BJ (cell line): ENCODE measurements around the gene ZNF579. TPM values are rescaled to one million over a fixed set of nuclear protein-coding genes. Genes with fewer than 3 reads are reported as not detected.
"Not testable (repeated sequence)": the region's sequence is repeated elsewhere in the genome, so short reads cannot be mapped to it uniquely, and the experiment has no call there.

Source experiments
- CTCF ChIA-PET: fragments of 350-600 bp; formaldehyde crosslinking; extraction: SDS; loops from one replicate; lab custom pipeline; 2021; ENCODE audit warnings: antibody characterized with exemption, inconsistent platforms; lab: Yijun Ruan, JAX
- POLR2A ChIA-PET: fragments of 300-600 bp; sonication (Branson Sonifier 250); formaldehyde crosslinking; extraction: SDS; loops from one replicate; lab custom pipeline; 2021; ENCODE audit warnings: antibody characterized with exemption; lab: Charles Lee
- DNase-seq: peaks from one replicate; pipeline ENCODE4 v3.0.0-alpha.2; 2011; ENCODE audit warnings: low read depth
- H3K27me3 ChIP-seq: 2 replicates; pipeline ENCODE4 v1.6.0; 2011; ENCODE audit warnings: low read length; ENCODE audit not compliant: control insufficient read depth, insufficient read depth
- H3K36me3 ChIP-seq: 2 replicates; pipeline ENCODE4 v1.5.1; 2011; ENCODE audit warnings: low read length; ENCODE audit not compliant: control insufficient read depth, insufficient read depth
- H3K4me3 ChIP-seq: 2 replicates; pipeline ENCODE4 v1.5.1; 2011; ENCODE audit warnings: low read depth, mild to moderate bottlenecking, control low read depth, low read length
- polyA plus RNA-seq: library from polyadenylated mRNA; depleted of rRNA; stranded (reverse); fragments of >200 nt; gene quantifications from 2 replicates; pipeline ENCODE4 v1.2.3, GENCODE V29; 2011
- TF ChIP-seq, protein P1 (sequence below): IDR thresholded peaks from 2 replicates; pipeline ENCODE4 v1.5.1; 2011; ENCODE audit warnings: low read depth, mild to moderate bottlenecking, control low read depth, inconsistent platforms, low read length, moderate library complexity; ENCODE audit not compliant: insufficient read depth

ZNF579 gene
- polyA plus RNA-seq, 1 experiment, result 2.6 TPM

DNA sequence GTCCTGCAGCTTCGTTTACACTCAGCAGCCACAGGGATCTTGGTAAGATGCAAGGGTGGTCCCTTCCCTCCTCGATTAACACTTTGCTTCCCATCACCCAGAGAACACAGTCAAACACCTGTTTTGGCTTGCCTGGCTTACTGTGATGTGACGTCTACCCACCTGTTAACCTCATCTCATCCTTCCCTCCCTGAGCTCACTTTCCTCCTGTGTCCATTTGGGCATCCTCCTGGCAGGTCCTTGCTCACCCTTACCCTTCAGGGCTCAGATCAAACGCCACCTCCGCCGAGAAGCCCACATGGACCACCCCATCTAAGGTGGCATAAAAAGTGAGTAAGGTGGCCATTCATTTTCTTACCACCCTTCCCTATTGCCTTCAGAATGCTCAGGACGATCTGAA, 9.5 kb upstream of the ZNF579 start:
- TF ChIP-seq, protein P1, sequence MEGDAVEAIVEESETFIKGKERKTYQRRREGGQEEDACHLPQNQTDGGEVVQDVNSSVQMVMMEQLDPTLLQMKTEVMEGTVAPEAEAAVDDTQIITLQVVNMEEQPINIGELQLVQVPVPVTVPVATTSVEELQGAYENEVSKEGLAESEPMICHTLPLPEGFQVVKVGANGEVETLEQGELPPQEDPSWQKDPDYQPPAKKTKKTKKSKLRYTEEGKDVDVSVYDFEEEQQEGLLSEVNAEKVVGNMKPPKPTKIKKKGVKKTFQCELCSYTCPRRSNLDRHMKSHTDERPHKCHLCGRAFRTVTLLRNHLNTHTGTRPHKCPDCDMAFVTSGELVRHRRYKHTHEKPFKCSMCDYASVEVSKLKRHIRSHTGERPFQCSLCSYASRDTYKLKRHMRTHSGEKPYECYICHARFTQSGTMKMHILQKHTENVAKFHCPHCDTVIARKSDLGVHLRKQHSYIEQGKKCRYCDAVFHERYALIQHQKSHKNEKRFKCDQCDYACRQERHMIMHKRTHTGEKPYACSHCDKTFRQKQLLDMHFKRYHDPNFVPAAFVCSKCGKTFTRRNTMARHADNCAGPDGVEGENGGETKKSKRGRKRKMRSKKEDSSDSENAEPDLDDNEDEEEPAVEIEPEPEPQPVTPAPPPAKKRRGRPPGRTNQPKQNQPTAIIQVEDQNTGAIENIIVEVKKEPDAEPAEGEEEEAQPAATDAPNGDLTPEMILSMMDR, result no peak
- Histone ChIP-seq H3K4me3 (no peak overlapping the region), H3K36me3 (peaks cover 4% of the 10 kb centered on the region; the same call in 1 of the 2 replicates), H3K27me3 (no peaks in the 10 kb centered on the region)
- CTCF ChIA-PET, result no interaction called here
- no peak for DNase-seq
- POLR2A ChIA-PET, result no interaction called here

DNA sequence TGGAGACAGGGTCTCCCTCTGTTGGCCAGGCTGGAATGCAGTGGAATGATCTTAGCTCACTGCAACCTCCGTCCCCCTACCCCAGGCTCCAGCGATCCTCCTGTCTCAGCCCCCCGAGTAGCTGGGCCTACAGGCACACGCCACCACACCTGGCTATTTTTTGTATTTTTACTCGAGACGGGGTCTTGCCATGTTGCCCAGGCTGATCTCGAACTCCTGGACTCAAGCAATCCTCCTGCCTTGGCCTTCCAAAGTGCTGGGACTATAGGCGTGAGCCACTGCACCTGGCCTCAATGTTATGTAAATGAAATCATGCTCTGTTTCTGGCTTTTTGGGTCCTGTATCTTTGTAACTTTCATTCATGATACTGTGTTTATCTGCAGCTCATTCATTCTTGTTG, 8.1 kb upstream of the ZNF579 start:
- POLR2A ChIA-PET, result no interaction called here
- peaks cover 4% of the 10 kb centered on the region; the same call in 1 of the 2 replicates for H3K36me3 ChIP-seq
- no peak overlapping the region for H3K4me3 ChIP-seq
- TF ChIP-seq, protein P1, result no peak
- DNase-seq, result no peak
- no peaks in the 10 kb centered on the region for H3K27me3 ChIP-seq
- CTCF ChIA-PET, result no interaction called here

DNA sequence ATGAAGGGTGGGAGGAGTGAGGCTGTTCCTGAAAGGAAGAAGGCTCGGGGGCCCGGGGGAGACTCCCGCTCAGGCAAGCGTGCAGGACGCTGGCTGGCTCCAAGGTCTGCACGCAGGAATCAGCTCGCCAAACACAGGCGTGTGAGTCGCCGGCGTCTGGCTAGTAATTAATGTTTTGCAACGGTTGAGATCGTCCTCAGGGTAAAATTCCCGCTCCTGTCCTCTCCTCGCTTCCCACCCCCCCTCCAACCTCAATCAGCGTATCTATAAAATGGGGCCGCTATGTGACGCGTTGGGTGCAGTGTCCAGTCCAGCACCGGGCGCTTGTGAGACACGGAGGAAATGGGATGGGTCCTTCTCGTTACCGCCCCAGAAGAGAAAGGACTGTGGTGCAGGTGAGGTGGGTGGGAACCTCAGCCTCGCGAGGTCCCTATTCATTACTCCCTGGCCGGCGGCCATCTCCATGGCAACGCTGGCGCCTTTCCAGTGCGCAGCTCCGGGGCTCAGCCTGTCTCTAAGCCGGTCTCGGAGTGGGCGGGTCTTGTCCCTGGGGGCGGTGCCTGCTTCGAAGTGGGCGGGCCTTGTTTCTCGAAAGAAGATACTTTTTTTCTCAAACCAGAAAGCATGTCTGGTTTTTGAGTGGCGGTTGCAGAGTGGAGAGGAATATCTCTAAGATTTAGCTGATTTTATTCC, 6.5 kb upstream of the ZNF579 start:
- TF ChIP-seq, protein P1, result no peak
- DNase-seq, result no peak
- CTCF ChIA-PET, result interaction anchor here (1.0 to 1.3 kb wide), 5 partner anchors 33 to 83 kb away, joined by 3 to 7 read pairs (median 3); no protein-coding TSS in a partner anchor
- Histone ChIP-seq H3K27me3 (no peaks in the 10 kb centered on the region), H3K36me3 (0 out of 2 replicates have a peak, but pooled peaks cover 1% of the 10 kb centered on the region), H3K4me3 (peak overlapping the region; percentile 25)
- POLR2A ChIA-PET, result no interaction called here

DNA sequence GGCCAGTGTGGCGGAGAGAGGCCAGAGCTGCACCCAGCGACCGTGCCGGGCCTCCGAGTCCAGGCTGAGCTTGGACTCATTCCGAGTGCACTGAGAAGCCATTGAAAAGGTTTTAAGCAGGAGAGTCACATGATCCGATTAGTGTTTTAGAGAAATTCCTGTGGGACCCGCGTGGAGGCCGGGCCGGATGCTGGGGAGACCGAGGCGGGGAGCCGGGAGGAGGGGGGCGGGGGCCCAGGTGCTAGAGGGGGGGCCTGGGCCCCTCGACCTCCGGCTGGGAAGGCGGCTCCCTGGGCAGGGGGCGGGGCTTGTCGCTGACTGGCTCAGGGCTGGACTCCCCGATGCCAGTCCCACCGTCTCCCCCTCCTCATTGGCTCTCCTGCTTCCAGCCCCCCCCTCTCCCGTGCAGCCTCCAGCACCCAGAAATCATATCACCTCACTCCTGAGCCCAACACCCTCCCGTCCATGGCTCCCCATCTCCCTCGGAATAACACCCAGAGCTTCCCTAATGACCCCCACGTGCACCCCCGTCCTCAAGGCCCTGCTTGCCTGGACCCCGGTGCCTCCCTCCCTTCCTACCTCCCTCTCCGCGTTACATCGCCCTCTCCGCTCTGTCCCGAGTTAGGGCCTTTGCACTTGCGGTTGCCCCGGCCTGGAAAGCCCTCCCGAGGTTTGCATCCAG, 5.2 kb upstream of the ZNF579 start:
- no peaks in the 10 kb centered on the region for H3K36me3 ChIP-seq
- TF ChIP-seq, protein P1, result no peak
- CTCF ChIA-PET, result interaction anchor here (1.0 to 3.4 kb wide), 2 partner anchors 20 to 47 kb away, joined by 3 to 10 read pairs; partner anchors contain the start of gene ZNF865
- DNase-seq, result no peak
- POLR2A ChIA-PET, result no interaction called here
- H3K27me3 ChIP-seq, result no peaks in the 10 kb centered on the region
- H3K4me3 ChIP-seq, result peak overlapping the region; percentile 34

DNA sequence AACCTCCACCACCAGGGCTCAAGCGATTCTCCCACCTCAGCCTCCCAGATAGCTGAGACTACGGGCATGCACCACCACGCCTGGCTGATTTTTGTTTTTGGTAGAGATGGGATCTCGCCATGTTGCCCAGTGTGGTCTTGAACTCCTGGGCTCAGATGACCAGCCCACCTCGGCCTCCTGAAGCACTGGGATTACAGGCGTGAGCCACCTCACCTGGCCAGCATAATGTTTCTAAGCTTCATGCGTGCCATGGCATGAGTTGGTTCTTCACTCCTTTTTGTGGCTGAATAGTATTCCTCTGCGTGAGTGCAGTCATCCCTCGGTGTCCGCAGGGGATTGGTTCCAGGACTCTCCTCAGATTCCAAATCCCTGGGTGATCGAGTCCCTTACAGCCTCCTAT, 4.2 kb upstream of the ZNF579 start:
- Histone ChIP-seq H3K36me3 (no peaks in the 10 kb centered on the region), H3K27me3 (no peaks in the 10 kb centered on the region), H3K4me3 (no peak overlapping the region)
- no peak for DNase-seq
- TF ChIP-seq, protein P1, result no peak
- ChIA-PET POLR2A (no interaction called here), CTCF (interaction anchor here (3.4 kb wide), 1 partner anchor 21 kb away, joined by 10 read pairs; the partner anchor contains the start of gene ZNF865)

DNA sequence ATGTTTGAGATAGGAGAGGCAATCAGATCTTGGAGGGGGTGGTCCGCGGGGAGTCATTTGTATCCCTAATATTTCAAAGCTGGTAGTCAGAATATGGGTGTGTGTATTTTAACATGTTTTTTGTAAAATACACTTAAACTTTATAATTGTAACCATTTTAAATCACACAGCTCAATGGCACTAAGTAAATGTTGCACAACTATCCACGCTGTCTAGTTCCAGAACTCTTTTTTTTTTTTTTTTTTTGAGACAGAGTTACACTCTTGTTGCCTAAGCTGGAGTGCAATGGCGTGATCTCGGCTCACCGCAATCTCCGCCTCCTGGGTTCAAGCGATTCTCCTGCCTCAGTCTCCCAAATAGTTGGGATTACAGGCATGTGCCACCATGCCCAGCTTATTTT, 3.2 kb upstream of the ZNF579 start:
- H3K36me3 ChIP-seq, H3K27me3 ChIP-seq, H3K4me3 ChIP-seq, DNase-seq: not testable (repeated sequence)
- ChIA-PET POLR2A (interaction anchor here (0.6 kb wide), 1 partner anchor 50 kb away, joined by 4 read pairs; no protein-coding TSS in a partner anchor), CTCF (interaction anchor here (0.6 to 3.4 kb wide), 5 partner anchors 15 to 283 kb away, joined by 3 to 10 read pairs (median 3); partner anchors contain the start of genes FIZ1 and ZNF865)

DNA sequence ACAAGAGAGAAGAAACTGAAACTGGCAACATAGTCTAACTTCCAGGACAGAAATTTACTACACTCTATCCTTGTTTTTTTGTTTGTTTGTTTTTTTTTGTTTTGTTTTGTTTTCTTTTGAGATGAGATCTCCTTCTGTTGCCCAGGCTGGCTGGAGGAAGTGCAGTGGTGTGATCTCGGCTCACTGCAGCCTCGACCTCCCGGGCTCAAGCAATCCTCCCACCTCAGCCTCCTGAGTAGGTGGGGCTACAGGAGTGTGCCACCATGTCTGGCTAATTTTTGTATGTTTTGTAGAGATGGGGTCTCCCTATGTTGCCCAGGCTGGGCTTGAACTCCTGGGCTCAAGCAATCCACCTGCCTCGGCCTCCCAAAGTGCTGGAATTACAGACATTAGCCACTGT, 1.6 kb upstream of the ZNF579 start:
- POLR2A ChIA-PET, H3K36me3 ChIP-seq, H3K27me3 ChIP-seq, H3K4me3 ChIP-seq, CTCF ChIA-PET, DNase-seq: not testable (repeated sequence)
